GM21423 (cell line): Measurements from ENCODE around the gene SEC16A.
A peak's percentile ranks its signal among the peaks of the same experiment; 100 is the strongest.

ENCODE experiments used
- ATAC-seq: cut with Tn5 transposase; IDR thresholded peaks from one replicate; pipeline ENCODE4 v1.9.1; 2021; ENCODE audit warnings: mild to moderate bottlenecking, moderate library complexity; ENCODE audit not compliant: unreplicated experiment

The SEC16A gene

GRCh38 chr9:136487672-136488071 is 4.8 kb upstream of the SEC16A start:
- ATAC-seq, result no peak

- ATAC-seq, result no peak
These were observed 4.2 kb upstream of the SEC16A start for GRCh38 chr9:136486823-136487620.

- no peak for ATAC-seq
These were observed 3.3 kb upstream of the SEC16A start for GRCh38 chr9:136486131-136486530.

- no peak for ATAC-seq
These were observed 2.5 kb upstream of the SEC16A start for GRCh38 chr9:136485049-136486045.

GRCh38 chr9:136484153-136485048 is 1.6 kb upstream of the SEC16A start:
- ATAC-seq, result no peak

- ATAC-seq, result peak; percentile 53
These were observed 831 bp upstream of the SEC16A start for GRCh38 chr9:136483589-136484152.

- ATAC-seq, result no peak
These were observed 621 bp downstream of the SEC16A start for GRCh38 chr9:136482046-136482792.

GRCh38 chr9:136481558-136481957 is 1.3 kb downstream of the SEC16A start:
- ATAC-seq, result no peak

- no peak for ATAC-seq
These were observed 6.3 kb downstream of the SEC16A start for GRCh38 chr9:136476369-136477150.

GRCh38 chr9:136474974-136475865 is 7.6 kb downstream of the SEC16A start:
- ATAC-seq, result no peak

- no peak for ATAC-seq
These were observed 8.7 kb downstream of the SEC16A start for GRCh38 chr9:136474021-136474640.

GRCh38 chr9:136473354-136473721 is 9.5 kb downstream of the SEC16A start:
- no peak for ATAC-seq

- ATAC-seq, result no peak
These were observed 10.0 kb downstream of the SEC16A start for GRCh38 chr9:136472640-136473353.

- no peak for ATAC-seq
These were observed 10.9 kb downstream of the SEC16A start for GRCh38 chr9:136471802-136472487.

- no peak for ATAC-seq
These were observed 11.9 kb downstream of the SEC16A start for GRCh38 chr9:136470792-136471469.

- no peak for ATAC-seq
These were observed 12.5 kb downstream of the SEC16A start for GRCh38 chr9:136470356-136470755.
